Nephron (organoid): Measurements from ENCODE around the gene JAKMIP2.
"Not testable (repeated sequence)": the region's sequence is repeated elsewhere in the genome, so short reads cannot be mapped to it uniquely, and the experiment has no call there.

Experiments
- H3K27ac Mint-ChIP-seq, 3 experiments: 2 replicates each; pipeline ENCODE4 v1.8.0; 2020; ENCODE audit warnings: mixed read lengths in 3 of 3, mild to moderate bottlenecking in 2 of 3, moderate library complexity in 1 of 3
- H3K27me3 Mint-ChIP-seq: 2 replicates; pipeline ENCODE4 v1.8.0; 2021; ENCODE audit warnings: low read depth, mild to moderate bottlenecking, moderate library complexity, mixed read lengths
- H3K36me3 Mint-ChIP-seq: 2 replicates; pipeline ENCODE4 v1.8.0; 2020; ENCODE audit warnings: low read depth, mixed read lengths
- H3K4me1 Mint-ChIP-seq: 2 replicates; pipeline ENCODE4 v1.8.0; 2020; ENCODE audit warnings: mixed read lengths
- H3K4me3 Mint-ChIP-seq, 3 experiments: 2 replicates each; pipeline ENCODE4 v1.8.0; 2020; ENCODE audit warnings: mild to moderate bottlenecking in 3 of 3, mixed read lengths in 3 of 3, moderate library complexity in 2 of 3
- H3K9me3 Mint-ChIP-seq: 2 replicates; pipeline ENCODE4 v1.8.0; 2020; ENCODE audit warnings: mixed read lengths
- TF ChIP-seq, protein P1 (sequence below), 3 experiments: fragments of 200-600 bp; sonication (generic); IDR thresholded peaks; one replicate each; pipeline ENCODE4 v1.5.0; 2021; ENCODE audit warnings: antibody characterized with exemption in 3 of 3; ENCODE audit not compliant: unreplicated experiment in 3 of 3

JAKMIP2 gene

DNA sequence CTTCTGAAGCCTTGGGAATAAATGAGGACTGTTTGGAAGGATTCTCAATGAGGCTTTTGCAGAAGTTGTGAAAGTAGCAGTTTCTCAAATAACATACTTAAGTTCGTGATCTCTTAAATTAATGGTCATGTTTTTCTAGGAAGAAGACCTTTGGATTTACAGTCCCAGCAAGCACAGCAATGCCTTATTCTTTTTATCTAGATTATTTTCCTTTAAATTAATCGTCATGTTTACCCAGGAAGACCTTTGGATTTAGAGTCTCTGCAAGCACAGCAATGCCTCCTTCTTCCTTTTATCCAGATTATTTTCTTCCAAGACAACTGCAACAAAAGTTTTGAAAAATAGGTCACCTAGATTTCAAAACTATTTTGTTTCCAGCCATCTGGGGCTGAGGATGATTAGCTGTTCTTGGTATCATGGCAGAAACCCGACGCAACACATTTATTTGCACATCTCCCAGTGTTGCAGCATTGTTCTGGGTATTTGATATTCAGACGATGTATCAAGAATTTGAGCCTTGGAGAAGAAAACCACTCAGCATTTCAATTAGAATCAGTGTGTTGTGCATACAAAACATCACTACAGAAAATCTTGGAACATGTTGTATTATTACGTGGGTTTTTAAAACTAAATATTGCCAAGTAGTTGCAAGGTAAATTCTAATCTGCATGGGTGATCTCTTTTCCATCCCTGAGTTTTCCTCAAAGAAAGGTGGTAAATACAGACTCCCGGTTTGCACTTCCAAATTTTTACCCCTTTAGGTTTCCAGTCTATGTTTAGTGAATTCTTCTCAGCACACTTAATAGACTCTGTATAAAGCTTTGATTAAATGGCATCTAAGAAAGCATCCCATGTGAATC lies 50.9 kb downstream of the JAKMIP2 start:
- Mint-ChIP-seq H3K27ac (no peak overlapping the region), H3K27me3 (peaks cover 7% of the 10 kb centered on the region), H3K4me3 (no peak overlapping the region), H3K36me3 (peaks cover 4% of the 10 kb centered on the region), H3K9me3 (no peaks in the 10 kb centered on the region), H3K4me1 (peaks cover 18% of the 10 kb centered on the region)
- TF ChIP-seq, protein P1, sequence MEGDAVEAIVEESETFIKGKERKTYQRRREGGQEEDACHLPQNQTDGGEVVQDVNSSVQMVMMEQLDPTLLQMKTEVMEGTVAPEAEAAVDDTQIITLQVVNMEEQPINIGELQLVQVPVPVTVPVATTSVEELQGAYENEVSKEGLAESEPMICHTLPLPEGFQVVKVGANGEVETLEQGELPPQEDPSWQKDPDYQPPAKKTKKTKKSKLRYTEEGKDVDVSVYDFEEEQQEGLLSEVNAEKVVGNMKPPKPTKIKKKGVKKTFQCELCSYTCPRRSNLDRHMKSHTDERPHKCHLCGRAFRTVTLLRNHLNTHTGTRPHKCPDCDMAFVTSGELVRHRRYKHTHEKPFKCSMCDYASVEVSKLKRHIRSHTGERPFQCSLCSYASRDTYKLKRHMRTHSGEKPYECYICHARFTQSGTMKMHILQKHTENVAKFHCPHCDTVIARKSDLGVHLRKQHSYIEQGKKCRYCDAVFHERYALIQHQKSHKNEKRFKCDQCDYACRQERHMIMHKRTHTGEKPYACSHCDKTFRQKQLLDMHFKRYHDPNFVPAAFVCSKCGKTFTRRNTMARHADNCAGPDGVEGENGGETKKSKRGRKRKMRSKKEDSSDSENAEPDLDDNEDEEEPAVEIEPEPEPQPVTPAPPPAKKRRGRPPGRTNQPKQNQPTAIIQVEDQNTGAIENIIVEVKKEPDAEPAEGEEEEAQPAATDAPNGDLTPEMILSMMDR (IDR thresholded peaks at IDR 0.05; ENCODE audit: unreplicated experiment in 3 of 3) = no peak

DNA sequence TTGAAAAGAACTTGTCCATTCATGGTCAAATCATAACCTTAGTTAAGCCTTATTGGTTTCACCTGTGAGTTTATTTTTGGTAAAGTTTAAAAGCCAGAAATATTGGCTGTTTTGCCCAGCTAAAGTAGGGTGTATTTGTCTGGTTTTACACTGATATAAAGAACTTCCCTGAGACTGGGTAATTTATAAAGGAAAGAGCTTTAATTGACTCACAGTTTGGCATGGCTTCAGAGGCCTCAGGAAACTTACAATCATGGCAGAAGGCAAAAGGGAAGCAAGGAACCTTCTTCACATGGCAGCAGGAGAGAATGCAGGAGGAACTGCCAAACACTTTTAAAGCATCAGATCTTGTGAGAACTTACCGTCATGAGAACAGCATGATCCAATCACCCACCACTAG lies 55.3 kb downstream of the JAKMIP2 start:
- TF ChIP-seq, protein P1 (IDR thresholded peaks at IDR 0.05; ENCODE audit: unreplicated experiment in 3 of 3) = no peak
- Mint-ChIP-seq H3K27me3 (peaks cover 6% of the 10 kb centered on the region), H3K4me1 (peaks cover 10% of the 10 kb centered on the region), H3K27ac (no peak overlapping the region), H3K9me3 (peaks cover 2% of the 10 kb centered on the region), H3K36me3 (peaks cover 7% of the 10 kb centered on the region), H3K4me3 (no peak overlapping the region)

DNA sequence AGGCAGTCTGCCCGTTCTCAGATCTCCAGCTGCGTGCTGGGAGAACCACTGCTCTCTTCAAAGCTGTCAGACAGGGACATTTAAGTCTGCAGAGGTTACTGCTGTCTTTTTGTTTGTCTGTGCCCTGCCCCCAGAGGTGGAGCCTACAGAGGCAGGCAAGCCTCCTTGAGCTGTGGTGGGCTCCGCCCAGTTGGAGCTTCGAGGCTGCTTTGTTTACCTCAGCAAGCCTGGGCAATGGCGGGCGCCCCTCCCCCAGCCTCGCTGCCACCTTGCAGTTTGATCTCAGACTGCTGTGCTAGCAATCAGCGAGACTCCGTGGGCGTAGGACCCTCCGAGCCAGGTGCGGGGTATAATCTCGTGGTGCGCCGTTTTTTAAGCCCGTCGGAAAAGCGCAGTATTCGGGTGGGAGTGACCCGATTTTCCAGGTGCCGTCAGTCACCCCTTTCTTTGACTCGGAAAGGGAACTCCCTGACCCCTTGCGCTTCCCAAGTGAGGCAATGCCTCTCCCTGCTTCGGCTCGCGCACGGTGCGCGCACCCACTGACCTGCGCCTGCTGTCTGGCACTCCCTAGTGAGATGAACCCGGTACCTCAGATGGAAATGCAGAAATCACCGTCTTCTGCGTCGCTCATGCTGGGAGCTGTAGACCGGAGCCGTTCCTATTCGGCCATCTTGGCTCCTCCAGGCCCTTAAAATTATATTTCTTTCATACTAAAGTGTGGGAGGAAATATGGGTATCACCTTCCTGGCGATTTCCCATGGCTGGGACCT lies 61.2 kb downstream of the JAKMIP2 start:
- Mint-ChIP-seq H3K36me3 (peaks cover 10% of the 10 kb centered on the region), H3K27ac (peak overlapping the region in 1 of 3 experiments; percentile 72), H3K4me3 (peak overlapping the region; percentile 76 to 81 (median 80))
- not testable (repeated sequence) for H3K27me3 Mint-ChIP-seq, H3K9me3 Mint-ChIP-seq, H3K4me1 Mint-ChIP-seq

DNA sequence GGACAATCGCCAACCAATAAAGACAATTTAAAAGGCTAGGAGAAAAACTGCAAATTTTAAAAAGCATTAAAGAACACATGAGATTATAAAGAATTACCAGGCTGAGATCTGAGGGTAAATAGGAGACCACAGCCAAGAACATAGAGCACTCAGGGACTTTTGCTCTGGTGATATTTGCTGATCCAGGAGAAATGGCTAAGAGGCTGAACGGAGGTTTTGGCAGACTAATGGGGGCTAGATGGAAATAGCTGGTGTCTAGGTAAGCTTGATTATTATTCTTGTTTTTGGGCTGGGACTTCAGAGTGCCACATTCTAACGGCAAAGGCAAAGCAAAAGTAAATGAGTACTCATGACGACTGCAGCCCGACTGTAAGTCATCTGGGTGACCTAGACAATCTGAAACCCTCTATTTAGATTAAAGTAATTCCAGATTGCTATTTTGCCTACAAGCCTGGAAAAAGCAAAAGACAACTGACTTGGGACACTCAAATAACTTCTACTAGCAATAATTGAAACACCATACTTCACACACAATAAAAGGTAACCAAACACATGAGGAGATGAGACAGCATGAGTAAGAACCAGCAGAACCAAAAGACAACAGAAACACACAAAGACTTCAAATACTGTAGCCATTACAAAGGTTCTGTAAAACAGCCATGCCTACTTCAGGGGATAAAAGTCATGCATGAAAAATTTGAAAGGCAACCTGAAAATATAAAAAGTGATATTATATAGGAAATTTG lies 68.8 kb downstream of the JAKMIP2 start:
- no peaks in the 10 kb centered on the region for H3K27me3 Mint-ChIP-seq
- H3K4me1 Mint-ChIP-seq = no peaks in the 10 kb centered on the region
- peaks cover 3% of the 10 kb centered on the region for H3K9me3 Mint-ChIP-seq
- TF ChIP-seq, protein P1 (IDR thresholded peaks at IDR 0.05; ENCODE audit: unreplicated experiment in 3 of 3) = no peak
- no peak overlapping the region for H3K27ac Mint-ChIP-seq
- no peaks in the 10 kb centered on the region for H3K36me3 Mint-ChIP-seq
- no peak overlapping the region for H3K4me3 Mint-ChIP-seq

DNA sequence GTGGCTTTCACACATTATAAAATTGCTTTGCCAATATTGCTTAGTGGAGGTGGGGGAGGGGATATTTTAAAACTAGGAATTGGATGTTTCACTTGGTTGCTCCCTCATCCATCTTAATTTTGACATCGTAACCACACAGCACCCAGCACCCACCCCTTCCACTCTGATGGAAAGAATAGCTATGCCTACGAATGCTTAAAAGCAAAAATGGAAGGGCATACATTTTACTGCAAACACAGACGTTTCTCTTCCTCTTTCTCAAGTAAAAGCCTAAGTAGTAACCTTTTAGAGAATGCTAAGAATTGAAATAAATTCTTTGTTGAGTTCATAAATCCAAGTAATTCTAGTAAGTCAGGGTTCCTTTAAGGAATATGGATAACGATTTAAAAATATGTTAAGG lies 69.9 kb downstream of the JAKMIP2 start:
- Mint-ChIP-seq H3K4me1 (no peaks in the 10 kb centered on the region), H3K27me3 (no peaks in the 10 kb centered on the region), H3K27ac (no peak overlapping the region), H3K9me3 (peaks cover 3% of the 10 kb centered on the region), H3K36me3 (no peaks in the 10 kb centered on the region), H3K4me3 (no peak overlapping the region)
- TF ChIP-seq, protein P1 (IDR thresholded peaks at IDR 0.05; ENCODE audit: unreplicated experiment in 3 of 3) = no peak

DNA sequence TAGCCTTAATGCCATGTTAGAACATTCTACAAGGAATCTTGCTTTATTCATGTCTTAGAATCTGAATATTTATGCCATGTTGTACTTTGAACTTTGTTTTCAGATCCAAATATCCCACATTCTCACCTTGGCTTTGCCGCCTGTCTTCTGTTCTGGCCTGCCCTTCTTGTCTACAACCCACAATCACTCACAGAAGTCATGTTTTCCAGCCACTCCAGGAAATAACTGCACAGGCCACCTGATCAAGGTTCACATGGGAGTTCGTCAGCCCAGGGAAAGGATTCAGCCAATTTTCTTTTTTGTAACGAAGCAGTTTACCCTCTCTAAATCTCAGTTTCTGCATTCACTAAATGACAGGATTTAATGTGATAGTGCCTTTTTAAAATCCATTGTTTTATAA lies 70.5 kb downstream of the JAKMIP2 start:
- TF ChIP-seq, protein P1 (IDR thresholded peaks at IDR 0.05; ENCODE audit: unreplicated experiment in 3 of 3) = no peak
- Mint-ChIP-seq H3K27me3 (no peaks in the 10 kb centered on the region), H3K27ac (peak overlapping the region in 1 of 3 experiments; percentile 17), H3K9me3 (peaks cover 3% of the 10 kb centered on the region), H3K4me1 (no peaks in the 10 kb centered on the region), H3K4me3 (no peak overlapping the region), H3K36me3 (no peaks in the 10 kb centered on the region)
